IMR-90 (cell line): ENCODE measurements around the gene KRT7. TPM values are rescaled to one million over a fixed set of nuclear protein-coding genes. Genes with fewer than 3 reads are reported as not detected.

ENCODE experiments used
- ATAC-seq: fragments of 200-7000 bp; cut with Tn5 transposase; 2 replicates; pipeline ENCODE4 v1.9.1; 2020; ENCODE audit warnings: low read depth, mild to moderate bottlenecking, moderate library complexity
- BruUV-seq: library from RNA; stranded (reverse); fragments of 400-500 nt; replicated peaks from 2 replicates; lab custom pipeline; 2021; lab: Mats Ljungman, UMichigan
- CTCF ChIA-PET: fragments of 300-600 bp; formaldehyde crosslinking; extraction: SDS; loops from one replicate; lab custom pipeline; 2021; ENCODE audit warnings: antibody characterized with exemption; lab: Yijun Ruan, JAX
- POLR2A ChIA-PET: fragments of 300-600 bp; sonication (Branson Sonifier 250); formaldehyde crosslinking; loops from one replicate; lab custom pipeline; 2022; ENCODE audit warnings: antibody characterized with exemption; ENCODE audit not compliant: unreplicated experiment; lab: Charles Lee
- DNase-seq: peaks from one replicate; pipeline ENCODE4 v3.0.0; 2013
- H2AFZ ChIP-seq: replicated peaks from 2 replicates; pipeline ENCODE3; 2013; ENCODE audit warnings: low read length, mild to moderate bottlenecking; ENCODE audit not compliant: poor library complexity
- H2AK5ac ChIP-seq: 2 replicates; pipeline ENCODE4 v1.6.1; 2013; ENCODE audit warnings: low read depth, low read length, inconsistent platforms
- H2AK9ac ChIP-seq: replicated peaks from 2 replicates; pipeline ENCODE3; 2013; ENCODE audit warnings: mild to moderate bottlenecking, low read depth, low read length, moderate library complexity; ENCODE audit not compliant: poor library complexity
- H2BK120ac ChIP-seq: 2 replicates; pipeline ENCODE4 v1.6.1; 2013; ENCODE audit warnings: low read depth, low read length, inconsistent platforms
- H2BK15ac ChIP-seq: 3 replicates; pipeline ENCODE4 v1.6.1; 2013; ENCODE audit warnings: low read depth, low read length, inconsistent platforms
- H2BK20ac ChIP-seq: 2 replicates; pipeline ENCODE4 v1.6.1; 2013; ENCODE audit warnings: low read depth, mild to moderate bottlenecking, inconsistent platforms, low read length, moderate library complexity
- H2BK5ac ChIP-seq: 2 replicates; pipeline ENCODE4 v1.6.1; 2013; ENCODE audit warnings: mild to moderate bottlenecking, low read depth, low read length, inconsistent platforms; ENCODE audit not compliant: poor library complexity, severe bottlenecking
- H3K14ac ChIP-seq: replicated peaks from 2 replicates; pipeline ENCODE4 v1.6.1; 2013; ENCODE audit warnings: low read depth, low read length, inconsistent platforms
- H3K18ac ChIP-seq: 2 replicates; pipeline ENCODE4 v1.6.1; 2013; ENCODE audit warnings: low read depth, low read length, control low read depth
- H3K23ac ChIP-seq: 2 replicates; pipeline ENCODE4 v1.6.1; 2013; ENCODE audit warnings: low read depth, low read length, inconsistent platforms
- H3K27ac ChIP-seq: 2 replicates; pipeline ENCODE4 v1.5.1; 2013; ENCODE audit warnings: mild to moderate bottlenecking, control low read depth, low read length; ENCODE audit not compliant: insufficient read depth
- H3K27me3 ChIP-seq: 2 replicates; pipeline ENCODE4 v1.6.1; 2013; ENCODE audit warnings: low read length; ENCODE audit not compliant: control insufficient read depth, insufficient read depth
- H3K36me3 ChIP-seq: 2 replicates; pipeline ENCODE4 v1.6.1; 2013; ENCODE audit warnings: low read length, mixed read lengths; ENCODE audit not compliant: control insufficient read depth, insufficient read depth
- H3K4ac ChIP-seq: 2 replicates; pipeline ENCODE4 v1.6.1; 2013; ENCODE audit warnings: low read depth, low read length, inconsistent platforms
- H3K4me1 ChIP-seq: 2 replicates; pipeline ENCODE4 v1.6.1; 2013; ENCODE audit warnings: low read length, mixed read lengths; ENCODE audit not compliant: control insufficient read depth, insufficient read depth
- H3K4me2 ChIP-seq: 2 replicates; pipeline ENCODE4 v1.6.1; 2013; ENCODE audit warnings: low read depth, mild to moderate bottlenecking, control low read depth, low read length, moderate library complexity
- H3K4me3 ChIP-seq: 2 replicates; pipeline ENCODE4 v1.5.1; 2013; ENCODE audit warnings: low read depth, mild to moderate bottlenecking, control low read depth, low read length, moderate library complexity; ENCODE audit not compliant: insufficient read depth
- H3K56ac ChIP-seq: 2 replicates; pipeline ENCODE4 v1.6.1; 2013; ENCODE audit warnings: low read length, inconsistent platforms; ENCODE audit not compliant: insufficient read depth; ENCODE audit errors: extremely low read depth
- H3K79me1 ChIP-seq, 2 experiments: 2 replicates each; pipeline ENCODE4 v1.6.1; 2013; ENCODE audit warnings: low read length in 2 of 2, inconsistent platforms in 1 of 2, low read depth in 1 of 2
- H3K9ac ChIP-seq: 2 replicates; pipeline ENCODE4 v1.6.1; 2013; ENCODE audit warnings: low read depth, low read length, control low read depth
- H3K9me1 ChIP-seq: 2 replicates; pipeline ENCODE4 v1.6.1; 2013; ENCODE audit warnings: low read length, inconsistent platforms; ENCODE audit not compliant: insufficient read depth
- H3K9me3 ChIP-seq: 2 replicates; pipeline ENCODE4 v1.6.1; 2013; ENCODE audit warnings: low read length; ENCODE audit not compliant: control insufficient read depth, insufficient read depth
- H4K20me1 ChIP-seq: 2 replicates; pipeline ENCODE4 v1.6.1; 2013; ENCODE audit warnings: low read length, inconsistent platforms; ENCODE audit not compliant: insufficient read depth
- H4K5ac ChIP-seq: 2 replicates; pipeline ENCODE4 v1.6.1; 2013; ENCODE audit warnings: mild to moderate bottlenecking, low read depth, low read length, control low read depth
- H4K8ac ChIP-seq, 2 experiments: 2 replicates each; pipeline ENCODE4 v1.6.1; 2013; ENCODE audit warnings: low read depth in 2 of 2, low read length in 2 of 2, control low read depth in 1 of 2, inconsistent platforms in 1 of 2
- H4K91ac ChIP-seq: 2 replicates; pipeline ENCODE4 v1.6.1; 2013; ENCODE audit warnings: low read depth, low read length, inconsistent platforms; ENCODE audit not compliant: insufficient read depth
- CHD1 ChIP-seq: IDR thresholded peaks from 2 replicates; pipeline ENCODE4 v1.6.1; 2012; ENCODE audit warnings: low read depth, low read length, improper control_type of control experiment
- ELK1 ChIP-seq: fragments of 150-350 bp; IDR thresholded peaks from 2 replicates; pipeline ENCODE4 v1.6.1; 2016; ENCODE audit warnings: low read depth, mild to moderate bottlenecking, low read length, moderate library complexity, borderline replicate concordance
- MAFK ChIP-seq: IDR thresholded peaks from 2 replicates; pipeline ENCODE4 v1.6.1; 2012; ENCODE audit warnings: low read depth, low read length, improper control_type of control experiment
- MAZ ChIP-seq: IDR thresholded peaks from 2 replicates; pipeline ENCODE4 v1.6.1; 2012; ENCODE audit warnings: low read depth, mild to moderate bottlenecking, low read length, improper control_type of control experiment, moderate library complexity, borderline replicate concordance
- MXI1 ChIP-seq: IDR thresholded peaks from 2 replicates; pipeline ENCODE4 v1.6.1; 2012; ENCODE audit warnings: low read depth, mild to moderate bottlenecking, low read length, moderate library complexity, borderline replicate concordance
- NFE2L2 ChIP-seq: fragments of 150-350 bp; IDR thresholded peaks from 2 replicates; pipeline ENCODE4 v1.6.1; 2016; ENCODE audit warnings: low read depth, mild to moderate bottlenecking, low read length
- POLR2A ChIP-seq: IDR thresholded peaks from 2 replicates; pipeline ENCODE4 v1.6.1; 2012; ENCODE audit warnings: mild to moderate bottlenecking, low read depth, low read length
- RAD21 ChIP-seq: IDR thresholded peaks from 2 replicates; pipeline ENCODE4 v1.6.1; 2012; ENCODE audit warnings: low read length, improper control_type of control experiment
- RCOR1 ChIP-seq: IDR thresholded peaks from 2 replicates; pipeline ENCODE4 v1.6.1; 2012; ENCODE audit warnings: mild to moderate bottlenecking, low read length, improper control_type of control experiment; ENCODE audit not compliant: insufficient replicate concordance
- RFX5 ChIP-seq: IDR thresholded peaks from 2 replicates; pipeline ENCODE4 v1.8.0; 2012; ENCODE audit warnings: low read depth, mild to moderate bottlenecking, low read length, moderate library complexity
- SMC3 ChIP-seq: fragments of 150-350 bp; IDR thresholded peaks from 2 replicates; pipeline ENCODE4 v1.6.1; 2016; ENCODE audit warnings: low read depth, mild to moderate bottlenecking, antibody characterized with exemption, low read length, moderate library complexity
- WGBS, 2 experiments: methylation state at CpG; one replicate each; pipeline versions ENCODE4 v1.1.5 to v1.1.7; 2013; ENCODE audit warnings: missing lambda C conversion rate in 2 of 2; ENCODE audit not compliant: insufficient read length in 1 of 2; ENCODE audit errors: extremely low coverage in 2 of 2; 5-methylcytosine and 5-hydroxymethylcytosine counted together
- dilution Hi-C: fragments of 300-500 bp; cut with HindIII; formaldehyde crosslinking; loops from one replicate; pipeline ENCODE4 v1.14.3; 2018; ENCODE audit warnings: low sequenced_read_pairs; ENCODE audit not compliant: unreplicated experiment
- in situ Hi-C: fragments of 300-500 bp; cut with MboI; formaldehyde crosslinking; loops from 3 replicates; pipeline ENCODE4 v1.14.3; 2019; ENCODE audit warnings: low sequenced_read_pairs, inconsistent platforms, mixed read lengths
- intact Hi-C: fragments of 100-400 bp; cut with micrococcal nuclease; formaldehyde crosslinking; loops from 2 replicates; pipeline ENCODE4 v1.10.0; 2022
- polyA plus RNA-seq, 3 experiments: library from polyadenylated mRNA; depleted of rRNA; stranded (reverse); fragments of >200 nt; gene quantifications; 2 replicates each; pipeline ENCODE4 v1.2.3, GENCODE V29; 2012; ENCODE audit warnings: low replicate concordance in 1 of 3
- total RNA-seq: library from RNA; depleted of rRNA; stranded (reverse); fragments of >200 nt; gene quantifications from 2 replicates; pipeline ENCODE4 v1.2.3, GENCODE V29; 2012

Gene KRT7
- total and polyA plus RNA-seq, 2 of the 4 experiments (the other 2 are of a cell fraction): 0.54 to 1.7 TPM

DNA sequence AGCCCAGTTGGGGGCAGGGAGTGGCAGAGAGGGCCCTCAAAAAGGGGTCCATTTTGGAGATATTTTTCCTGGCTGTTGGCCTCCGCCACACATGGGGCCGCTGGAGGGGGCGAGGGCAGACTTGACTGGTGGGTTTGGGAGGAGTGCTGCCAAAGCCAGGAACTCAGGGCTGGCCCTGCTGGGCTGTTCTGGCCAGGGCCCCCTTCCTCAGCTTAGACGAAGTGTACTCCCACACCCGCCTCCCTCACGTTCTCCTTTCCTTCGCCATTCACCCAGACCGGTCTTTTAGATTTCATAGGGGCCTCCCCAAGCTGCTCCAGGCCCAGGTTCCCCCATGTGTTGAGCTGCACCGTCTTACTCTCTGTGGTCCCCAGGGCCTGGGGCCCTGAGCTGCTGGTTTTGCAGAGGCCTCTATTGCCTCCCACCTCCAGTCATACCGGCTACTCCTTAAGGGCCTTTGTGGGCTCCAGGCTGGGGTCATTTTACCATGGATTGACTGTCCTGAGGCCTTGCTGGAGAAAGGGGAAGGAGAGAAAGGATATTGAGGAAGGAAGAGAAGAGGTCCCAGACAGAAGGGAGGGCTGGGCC, 1.3 kb downstream of the KRT7 start:
- Histone ChIP-seq H2BK15ac (peak overlapping the region; percentile 46; the same call in 1 of the 3 replicates), H3K4ac (peak overlapping the region; percentile 52), H3K18ac (no peak overlapping the region), H3K9me1 (peaks cover 28% of the 10 kb centered on the region), H3K27me3 (no peaks in the 10 kb centered on the region), H2AFZ (no peak overlapping the region), H2BK20ac (0 out of 2 replicates have a peak overlapping the region, but pooled peaks have one; percentile 37), H3K27ac (no peak overlapping the region), H3K9me3 (no peaks in the 10 kb centered on the region), H3K4me3 (no peak overlapping the region), H4K20me1 (no peaks in the 10 kb centered on the region), H3K4me2 (no peak overlapping the region), H3K36me3 (no peaks in the 10 kb centered on the region), H3K56ac (no peak overlapping the region), H3K23ac (no peak overlapping the region; the same call in 1 of the 2 replicates), H3K14ac (0 out of 2 replicates have a peak overlapping the region, but pooled peaks have one; percentile 8), H2BK120ac (peak overlapping the region; percentile 57), H4K5ac (no peak overlapping the region), H3K9ac (no peak overlapping the region), H2AK5ac (peak overlapping the region; percentile 53), H2BK5ac (no peak overlapping the region), H4K91ac (peak overlapping the region; percentile 60; the same call in 1 of the 2 replicates), H3K79me1 (peaks cover 0 to 17% of the 10 kb centered on the region in 2 experiments; a peak in 2 of 4 replicates), H2AK9ac (no peak overlapping the region), H4K8ac (no peak overlapping the region), H3K4me1 (peaks cover 23% of the 10 kb centered on the region)
- no peak for ATAC-seq
- in situ Hi-C loops: no loop called here
- DNase-seq: no peak
- no peak for TF ChIP-seq MAZ
- TF ChIP-seq MAFK: no peak
- TF ChIP-seq ELK1: no peak
- TF ChIP-seq NFE2L2: no peak
- TF ChIP-seq CHD1: no peak
- no peak for TF ChIP-seq RAD21
- no peak for TF ChIP-seq RFX5
- no peak for TF ChIP-seq RCOR1
- TF ChIP-seq MXI1: no peak
- no peak for TF ChIP-seq POLR2A
- no peak for TF ChIP-seq SMC3
- dilution Hi-C loops: no loop called here
- intact Hi-C loops: loop anchor here (5.0 kb wide), 1 partner anchor 43 kb away; no protein-coding TSS in a partner anchor
- ChIA-PET POLR2A (no interaction called here), CTCF (no interaction called here)
- no TSS peak for BruUV-seq
- WGBS, 2 experiments: no CpG with 5 or more reads among the region's 10 CpGs
